22Rv1 (cell line): ENCODE data around the gene SMYD3.

Experiments
- CTCF ChIP-seq: fragments of 450-650 bp; IDR thresholded peaks from 2 replicates; pipeline ENCODE4 v1.5.1; 2017; ENCODE audit warnings: mild to moderate bottlenecking
- ZFX ChIP-seq: fragments of 450-650 bp; IDR thresholded peaks from 2 replicates; pipeline ENCODE4 v1.6.1; 2017; ENCODE audit warnings: antibody characterized with exemption, borderline replicate concordance

- TF ChIP-seq CTCF, result no peak
- no peak for TF ChIP-seq ZFX
Measured at GRCh38 chr1:245874942-245875580, 632.0 kb downstream of the SMYD3 start.
